Retinal pigment epithelial cell (primary cell): ENCODE data around the gene HSPB1.
"Not testable (repeated sequence)": the region's sequence is repeated elsewhere in the genome, so short reads cannot be mapped to it uniquely, and the experiment has no call there.

ENCODE experiments used
- DNase-seq: peaks from one replicate; pipeline ENCODE4 v3.0.0-alpha.2; 2010; ENCODE audit warnings: low read depth
- H3K4me3 ChIP-seq: 2 replicates; pipeline ENCODE4 v1.5.1; 2011; ENCODE audit warnings: mild to moderate bottlenecking, low read length, control low read depth, moderate library complexity
- TF ChIP-seq, protein P1 (sequence below): conservative IDR thresholded peaks from 2 replicates; pipeline ENCODE4 v1.5.1; 2011; ENCODE audit warnings: low read depth, low read length, control low read depth, inconsistent platforms

Gene HSPB1

GRCh38 chr7:76261931-76262330 lies 40.5 kb upstream of the HSPB1 start:
- TF ChIP-seq, protein P1, sequence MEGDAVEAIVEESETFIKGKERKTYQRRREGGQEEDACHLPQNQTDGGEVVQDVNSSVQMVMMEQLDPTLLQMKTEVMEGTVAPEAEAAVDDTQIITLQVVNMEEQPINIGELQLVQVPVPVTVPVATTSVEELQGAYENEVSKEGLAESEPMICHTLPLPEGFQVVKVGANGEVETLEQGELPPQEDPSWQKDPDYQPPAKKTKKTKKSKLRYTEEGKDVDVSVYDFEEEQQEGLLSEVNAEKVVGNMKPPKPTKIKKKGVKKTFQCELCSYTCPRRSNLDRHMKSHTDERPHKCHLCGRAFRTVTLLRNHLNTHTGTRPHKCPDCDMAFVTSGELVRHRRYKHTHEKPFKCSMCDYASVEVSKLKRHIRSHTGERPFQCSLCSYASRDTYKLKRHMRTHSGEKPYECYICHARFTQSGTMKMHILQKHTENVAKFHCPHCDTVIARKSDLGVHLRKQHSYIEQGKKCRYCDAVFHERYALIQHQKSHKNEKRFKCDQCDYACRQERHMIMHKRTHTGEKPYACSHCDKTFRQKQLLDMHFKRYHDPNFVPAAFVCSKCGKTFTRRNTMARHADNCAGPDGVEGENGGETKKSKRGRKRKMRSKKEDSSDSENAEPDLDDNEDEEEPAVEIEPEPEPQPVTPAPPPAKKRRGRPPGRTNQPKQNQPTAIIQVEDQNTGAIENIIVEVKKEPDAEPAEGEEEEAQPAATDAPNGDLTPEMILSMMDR: no peak
- no peak overlapping the region for H3K4me3 ChIP-seq
- DNase-seq: no peak

- no peak overlapping the region for H3K4me3 ChIP-seq
- DNase-seq: no peak
- TF ChIP-seq, protein P1: peak; percentile 90
These were observed 39.6 kb upstream of the HSPB1 start for GRCh38 chr7:76262683-76263402.

GRCh38 chr7:76265299-76265698 lies 37.2 kb upstream of the HSPB1 start:
- DNase-seq: no peak
- TF ChIP-seq, protein P1: no peak
- no peak overlapping the region for H3K4me3 ChIP-seq

GRCh38 chr7:76267107-76267893 lies 35.2 kb upstream of the HSPB1 start:
- DNase-seq: no peak
- TF ChIP-seq, protein P1: no peak
- H3K4me3 ChIP-seq: peak overlapping the region; percentile 13

GRCh38 chr7:76267894-76268183 lies 34.6 kb upstream of the HSPB1 start:
- H3K4me3 ChIP-seq: no peak overlapping the region
- TF ChIP-seq, protein P1: no peak
- no peak for DNase-seq

GRCh38 chr7:76268376-76268775 lies 34.1 kb upstream of the HSPB1 start:
- TF ChIP-seq, protein P1: no peak
- H3K4me3 ChIP-seq: no peak overlapping the region
- DNase-seq: no peak

- TF ChIP-seq, protein P1: no peak
- H3K4me3 ChIP-seq: no peak overlapping the region
- DNase-seq: no peak
These were observed 32.6 kb upstream of the HSPB1 start for GRCh38 chr7:76269895-76270294.

GRCh38 chr7:76271384-76271783 lies 31.1 kb upstream of the HSPB1 start:
- not testable (repeated sequence) for H3K4me3 ChIP-seq, DNase-seq
